Stromal cell of bone marrow (primary cell): ENCODE results near the gene TPP2.

Experiments
- DNase-seq: peaks from one replicate; pipeline ENCODE4 v3.0.0-alpha.2; 2012; ENCODE audit warnings: low read depth

The TPP2 gene

GRCh38 chr13:102596147-102597028 is at the start of gene TPP2:
TPP2 (plus strand) TSS chr13:102596986; CDS start chr13:102597039, 53 bp downstream.
- DNase-seq = peak; percentile 97

GRCh38 chr13:102548811-102549210 is 48.0 kb upstream of the TPP2 start:
- DNase-seq = no peak

GRCh38 chr13:102550507-102550906 is 46.3 kb upstream of the TPP2 start:
- no peak for DNase-seq

GRCh38 chr13:102555914-102556553 is 40.8 kb upstream of the TPP2 start:
- peak; percentile 14 for DNase-seq

GRCh38 chr13:102556806-102557205 is 40.0 kb upstream of the TPP2 start:
- no peak for DNase-seq

- DNase-seq = no peak
These were observed 38.8 kb upstream of the TPP2 start for GRCh38 chr13:102558029-102558428.

GRCh38 chr13:102561933-102562332 is 34.9 kb upstream of the TPP2 start:
- DNase-seq = no peak

GRCh38 chr13:102563267-102563666 is 33.5 kb upstream of the TPP2 start:
- no peak for DNase-seq

GRCh38 chr13:102564564-102564963 is 32.2 kb upstream of the TPP2 start:
- DNase-seq = no peak

- no peak for DNase-seq
These were observed 30.3 kb upstream of the TPP2 start for GRCh38 chr13:102566513-102566912.

GRCh38 chr13:102567857-102568256 is 28.9 kb upstream of the TPP2 start:
- DNase-seq = no peak

- peak; percentile 19 for DNase-seq
These were observed 27.3 kb upstream of the TPP2 start for GRCh38 chr13:102569488-102569887.

- no peak for DNase-seq
These were observed 25.7 kb upstream of the TPP2 start for GRCh38 chr13:102571075-102571474.

- no peak for DNase-seq
These were observed 24.5 kb upstream of the TPP2 start for GRCh38 chr13:102572323-102572722.

- DNase-seq = peak; percentile 51
These were observed 16.1 kb upstream of the TPP2 start for GRCh38 chr13:102580552-102581169.

GRCh38 chr13:102582256-102582655 is 14.5 kb upstream of the TPP2 start:
- no peak for DNase-seq

- no peak for DNase-seq
These were observed 12.4 kb upstream of the TPP2 start for GRCh38 chr13:102584434-102584833.

GRCh38 chr13:102586615-102587014 is 10.2 kb upstream of the TPP2 start:
- DNase-seq = no peak

GRCh38 chr13:102587916-102588315 is 8.9 kb upstream of the TPP2 start:
- DNase-seq = no peak

- no peak for DNase-seq
These were observed 7.4 kb upstream of the TPP2 start for GRCh38 chr13:102589301-102589822.

- peak; percentile 63 for DNase-seq
These were observed 4.6 kb upstream of the TPP2 start for GRCh38 chr13:102591988-102592781.

- DNase-seq = no peak
These were observed 3.3 kb upstream of the TPP2 start for GRCh38 chr13:102593466-102593865.
